Activated CD4-positive, alpha-beta T cell treated with anti-CD3 and anti-CD28 coated beads, Interleukin-2, amount 50 U/mL, for 24 hours (primary cell): Measurements from ENCODE around the gene MRRF.

ENCODE experiments used
- DNase-seq, 2 donors: peaks; one replicate each; pipeline ENCODE4 v3.0.0-alpha.2; 2020; ENCODE audit warnings: low read depth in 1 of 2, low spot score in 1 of 2

MRRF gene

GRCh38 chr9:122264360-122265148 lies at the start of gene MRRF, which contains the start of gene RBM18:
TSS of gene MRRF (plus strand) at chr9:122264882. CDS start at chr9:122270892, 6,010 bp downstream.
TSS of gene RBM18 (minus strand) at chr9:122264840. CDS start at chr9:122261492, 3,348 bp downstream.
- peak; percentile 86 to 88 for DNase-seq

- DNase-seq = no peak
These were observed 49.0 kb upstream of the MRRF start for GRCh38 chr9:122215663-122216062.

- DNase-seq = no peak
These were observed 48.4 kb upstream of the MRRF start for GRCh38 chr9:122216138-122216797.

GRCh38 chr9:122216798-122217418 lies 47.8 kb upstream of the MRRF start:
- no peak for DNase-seq

- no peak for DNase-seq
These were observed 47.0 kb upstream of the MRRF start for GRCh38 chr9:122217640-122218039.

GRCh38 chr9:122218071-122218934 lies 46.4 kb upstream of the MRRF start:
- no peak for DNase-seq

- DNase-seq = no peak
These were observed 45.5 kb upstream of the MRRF start for GRCh38 chr9:122218935-122219855.

GRCh38 chr9:122219856-122220672 lies 44.6 kb upstream of the MRRF start:
- DNase-seq = no peak

- DNase-seq = no peak
These were observed 44.0 kb upstream of the MRRF start for GRCh38 chr9:122220673-122221182.

- no peak for DNase-seq
These were observed 43.4 kb upstream of the MRRF start for GRCh38 chr9:122221183-122221811.

- DNase-seq = no peak
These were observed 41.9 kb upstream of the MRRF start for GRCh38 chr9:122222791-122223190.

- DNase-seq = no peak
These were observed 41.2 kb upstream of the MRRF start for GRCh38 chr9:122223435-122223834.

GRCh38 chr9:122225312-122226141 lies 39.2 kb upstream of the MRRF start:
- no peak for DNase-seq

- DNase-seq = no peak
These were observed 38.4 kb upstream of the MRRF start for GRCh38 chr9:122226142-122226757.

- no peak for DNase-seq
These were observed 37.7 kb upstream of the MRRF start for GRCh38 chr9:122226758-122227574.

- DNase-seq = no peak
These were observed 37.1 kb upstream of the MRRF start for GRCh38 chr9:122227575-122227900.
